ELF-1 (cell line): ENCODE measurements around the gene RIOK2.
A peak's percentile ranks its signal among the peaks of the same experiment; 100 is the strongest.
"Not testable (repeated sequence)": the region's sequence is repeated elsewhere in the genome, so short reads cannot be mapped to it uniquely, and the experiment has no call there.

Experiments
- DNase-seq: peaks from one replicate; pipeline ENCODE4 v3.0.0-alpha.2; 2016; ENCODE audit warnings: low read depth, low spot score

The RIOK2 gene

GRCh38 chr5:97183100-97183929 lies at the start of gene RIOK2:
TSS of gene RIOK2 (minus strand) at chr5:97183247. CDS start at chr5:97183191, 56 bp downstream.
- DNase-seq: peak; percentile 96

GRCh38 chr5:97231025-97231636 lies 48.1 kb upstream of the RIOK2 start:
- DNase-seq: peak; percentile 40

GRCh38 chr5:97229688-97230285 lies 46.7 kb upstream of the RIOK2 start:
- DNase-seq: no peak

- DNase-seq: no peak
These were observed 46.1 kb upstream of the RIOK2 start for GRCh38 chr5:97229196-97229595.

GRCh38 chr5:97225222-97225621 lies 42.2 kb upstream of the RIOK2 start:
- DNase-seq: no peak

GRCh38 chr5:97224112-97224750 lies 41.2 kb upstream of the RIOK2 start:
- DNase-seq: no peak

GRCh38 chr5:97223596-97223995 lies 40.5 kb upstream of the RIOK2 start:
- no peak for DNase-seq

- DNase-seq: no peak
These were observed 26.3 kb upstream of the RIOK2 start for GRCh38 chr5:97209343-97209742.

GRCh38 chr5:97208714-97209113 lies 25.7 kb upstream of the RIOK2 start:
- peak; percentile 71 for DNase-seq

GRCh38 chr5:97208184-97208713 lies 25.2 kb upstream of the RIOK2 start:
- DNase-seq: no peak

- DNase-seq: no peak
These were observed 11.3 kb upstream of the RIOK2 start for GRCh38 chr5:97194366-97194765.

- DNase-seq: no peak
These were observed 10.3 kb upstream of the RIOK2 start for GRCh38 chr5:97193355-97193688.

GRCh38 chr5:97192580-97193354 lies 9.7 kb upstream of the RIOK2 start:
- peak; percentile 98 for DNase-seq

GRCh38 chr5:97191893-97192292 lies 8.8 kb upstream of the RIOK2 start:
- DNase-seq: no peak

- not testable (repeated sequence) for DNase-seq
These were observed 6.5 kb upstream of the RIOK2 start for GRCh38 chr5:97189523-97189922.

- DNase-seq: no peak
These were observed 825 bp upstream of the RIOK2 start for GRCh38 chr5:97183930-97184213.

GRCh38 chr5:97182571-97183099 lies 412 bp downstream of the RIOK2 start:
- DNase-seq: no peak

- no peak for DNase-seq
These were observed 1.0 kb downstream of the RIOK2 start for GRCh38 chr5:97181856-97182545.

- not testable (repeated sequence) for DNase-seq
These were observed 3.6 kb downstream of the RIOK2 start for GRCh38 chr5:97179457-97179856.

GRCh38 chr5:97172227-97172626 lies 10.8 kb downstream of the RIOK2 start:
- DNase-seq: no peak

- no peak for DNase-seq
These were observed 11.3 kb downstream of the RIOK2 start for GRCh38 chr5:97171703-97172102.
